Loucy (cell line): ENCODE measurements around the gene TMEM178A.

Experiments
- H2AFZ ChIP-seq: fragments of 200-600 bp; sonication (generic); 2 replicates; pipeline ENCODE4 v1.6.0; 2016; ENCODE audit warnings: antibody characterized with exemption, mild to moderate bottlenecking, low read length, moderate library complexity
- H3F3A ChIP-seq: fragments of 200-600 bp; 2 replicates; pipeline ENCODE4 v1.6.0; 2016; ENCODE audit warnings: antibody characterized with exemption, low read depth, mild to moderate bottlenecking
- H3K27me3 ChIP-seq: fragments of 200-600 bp; sonication (generic); 2 replicates; pipeline ENCODE4 v1.6.1; 2014; ENCODE audit warnings: low read length, mild to moderate bottlenecking; ENCODE audit not compliant: insufficient read depth, poor library complexity, severe bottlenecking
- H3K36me3 ChIP-seq: fragments of 200-600 bp; sonication (generic); 2 replicates; pipeline ENCODE4 v1.6.1; 2016; ENCODE audit warnings: low read length; ENCODE audit not compliant: insufficient read depth
- H3K4me1 ChIP-seq: fragments of 200-600 bp; sonication (generic); 2 replicates; pipeline ENCODE4 v1.5.1; 2014; ENCODE audit warnings: low read length, mild to moderate bottlenecking; ENCODE audit not compliant: insufficient read depth, poor library complexity, severe bottlenecking
- H3K4me2 ChIP-seq: fragments of 200-600 bp; sonication (generic); 2 replicates; pipeline ENCODE4 v1.6.0; 2014; ENCODE audit warnings: antibody characterized with exemption, low read length, low read depth, mild to moderate bottlenecking; ENCODE audit not compliant: poor library complexity, severe bottlenecking
- H3K4me3 ChIP-seq: fragments of 200-600 bp; sonication (generic); 2 replicates; pipeline ENCODE4 v1.5.1; 2014; ENCODE audit warnings: low read length, mild to moderate bottlenecking, mixed read lengths; ENCODE audit not compliant: poor library complexity, severe bottlenecking
- H3K79me2 ChIP-seq: fragments of 200-600 bp; sonication (generic); 2 replicates; pipeline ENCODE4 v1.6.1; 2014; ENCODE audit warnings: low read length; ENCODE audit not compliant: insufficient read depth
- H3K9ac ChIP-seq: fragments of 200-600 bp; sonication (generic); 2 replicates; pipeline ENCODE4 v1.6.0; 2014; ENCODE audit warnings: mild to moderate bottlenecking, low read depth, low read length, moderate library complexity; ENCODE audit not compliant: poor library complexity, severe bottlenecking
- H3K9me2 ChIP-seq: fragments of 200-600 bp; sonication (generic); replicated peaks from 2 replicates; pipeline ENCODE4 v1.6.1; 2016; ENCODE audit warnings: low read depth, low read length, mixed read lengths
- H3K9me3 ChIP-seq: fragments of 200-600 bp; sonication (generic); 2 replicates; pipeline ENCODE4 v1.6.1; 2014; ENCODE audit warnings: mild to moderate bottlenecking, antibody characterized with exemption, low read length, low read depth; ENCODE audit not compliant: insufficient read depth
- H4K20me1 ChIP-seq: fragments of 200-600 bp; sonication (generic); 2 replicates; pipeline ENCODE4 v1.6.0; 2014; ENCODE audit warnings: antibody characterized with exemption, low read length, mild to moderate bottlenecking; ENCODE audit not compliant: insufficient read depth, poor library complexity, severe bottlenecking
- CTCF ChIP-seq: fragments of 200-600 bp; sonication (generic); conservative IDR thresholded peaks from 2 replicates; pipeline ENCODE4 v1.5.1; 2014; ENCODE audit warnings: mild to moderate bottlenecking, antibody characterized with exemption, low read length
- EZH2phosphoT487 ChIP-seq: fragments of 200-600 bp; IDR thresholded peaks from 2 replicates; pipeline ENCODE4 v1.6.1; 2018; ENCODE audit warnings: antibody characterized with exemption, mild to moderate bottlenecking, moderate library complexity, borderline replicate concordance

TMEM178A gene

GRCh38 chr2:39701137-39701536 lies 35.4 kb downstream of the TMEM178A start:
- H3K36me3 ChIP-seq: no peaks in the 10 kb centered on the region
- no peak overlapping the region for H3K9ac ChIP-seq
- H3K4me2 ChIP-seq: no peak overlapping the region
- TF ChIP-seq EZH2phosphoT487: no peak
- TF ChIP-seq CTCF: no peak
- H3K9me3 ChIP-seq: peaks cover 14% of the 10 kb centered on the region; the same call in 1 of the 2 replicates
- H3K9me2 ChIP-seq: no peaks in the 10 kb centered on the region
- no peaks in the 10 kb centered on the region for H4K20me1 ChIP-seq
- no peaks in the 10 kb centered on the region for H3F3A ChIP-seq
- no peak overlapping the region for H2AFZ ChIP-seq
- no peaks in the 10 kb centered on the region for H3K79me2 ChIP-seq
- no peak overlapping the region for H3K4me3 ChIP-seq
- no peaks in the 10 kb centered on the region for H3K4me1 ChIP-seq
- no peaks in the 10 kb centered on the region for H3K27me3 ChIP-seq

- H3K4me3 ChIP-seq: no peak overlapping the region
- no peak overlapping the region for H2AFZ ChIP-seq
- H3K27me3 ChIP-seq: no peaks in the 10 kb centered on the region
- H3K36me3 ChIP-seq: no peaks in the 10 kb centered on the region
- no peaks in the 10 kb centered on the region for H3F3A ChIP-seq
- H3K4me1 ChIP-seq: no peaks in the 10 kb centered on the region
- H3K9ac ChIP-seq: no peak overlapping the region
- no peaks in the 10 kb centered on the region for H3K9me2 ChIP-seq
- H3K9me3 ChIP-seq: peaks cover 14% of the 10 kb centered on the region; the same call in 1 of the 2 replicates
- no peak overlapping the region for H3K4me2 ChIP-seq
- no peaks in the 10 kb centered on the region for H4K20me1 ChIP-seq
- H3K79me2 ChIP-seq: no peaks in the 10 kb centered on the region
- TF ChIP-seq EZH2phosphoT487 (no peak), CTCF (no peak)
Observed at GRCh38 chr2:39703181-39703872, 37.6 kb downstream of the TMEM178A start.

- H2AFZ ChIP-seq: no peak overlapping the region
- no peaks in the 10 kb centered on the region for H3K27me3 ChIP-seq
- H3K4me3 ChIP-seq: no peak overlapping the region
- no peak for TF ChIP-seq CTCF
- no peak for TF ChIP-seq EZH2phosphoT487
- no peaks in the 10 kb centered on the region for H3K36me3 ChIP-seq
- H3K79me2 ChIP-seq: no peaks in the 10 kb centered on the region
- H3K9me2 ChIP-seq: no peaks in the 10 kb centered on the region
- no peaks in the 10 kb centered on the region for H3F3A ChIP-seq
- peaks cover 14% of the 10 kb centered on the region; the same call in 1 of the 2 replicates for H3K9me3 ChIP-seq
- H3K9ac ChIP-seq: no peak overlapping the region
- H4K20me1 ChIP-seq: no peaks in the 10 kb centered on the region
- H3K4me2 ChIP-seq: no peak overlapping the region
- no peaks in the 10 kb centered on the region for H3K4me1 ChIP-seq
Observed at GRCh38 chr2:39704540-39704939, 38.8 kb downstream of the TMEM178A start.
